Measurements from ENCODE around the gene IL36B. TPM values are rescaled to one million over a fixed set of nuclear protein-coding genes. Genes with fewer than 3 reads are reported as not detected.

Gene IL36B
- total RNA-seq, 4 donors from 2014 or later, result not detected

GRCh38 chr2:112979731-112980130 lies 72.9 kb downstream of the IL36B start:
- Histone ChIP-seq H3K4me1 (no peaks in the 10 kb centered on the region), H3K36me3 (no peaks in the 10 kb centered on the region), H3K27me3 (no peaks in the 10 kb centered on the region), H3K27ac (no peak overlapping the region), H3K9me3 (no peaks in the 10 kb centered on the region), H3K4me3 (no peak overlapping the region)
- DNase-seq, result no peak
- TF ChIP-seq POLR2A (IDR thresholded peaks at IDR 0.05), result no peak
- TF ChIP-seq, protein P1, sequence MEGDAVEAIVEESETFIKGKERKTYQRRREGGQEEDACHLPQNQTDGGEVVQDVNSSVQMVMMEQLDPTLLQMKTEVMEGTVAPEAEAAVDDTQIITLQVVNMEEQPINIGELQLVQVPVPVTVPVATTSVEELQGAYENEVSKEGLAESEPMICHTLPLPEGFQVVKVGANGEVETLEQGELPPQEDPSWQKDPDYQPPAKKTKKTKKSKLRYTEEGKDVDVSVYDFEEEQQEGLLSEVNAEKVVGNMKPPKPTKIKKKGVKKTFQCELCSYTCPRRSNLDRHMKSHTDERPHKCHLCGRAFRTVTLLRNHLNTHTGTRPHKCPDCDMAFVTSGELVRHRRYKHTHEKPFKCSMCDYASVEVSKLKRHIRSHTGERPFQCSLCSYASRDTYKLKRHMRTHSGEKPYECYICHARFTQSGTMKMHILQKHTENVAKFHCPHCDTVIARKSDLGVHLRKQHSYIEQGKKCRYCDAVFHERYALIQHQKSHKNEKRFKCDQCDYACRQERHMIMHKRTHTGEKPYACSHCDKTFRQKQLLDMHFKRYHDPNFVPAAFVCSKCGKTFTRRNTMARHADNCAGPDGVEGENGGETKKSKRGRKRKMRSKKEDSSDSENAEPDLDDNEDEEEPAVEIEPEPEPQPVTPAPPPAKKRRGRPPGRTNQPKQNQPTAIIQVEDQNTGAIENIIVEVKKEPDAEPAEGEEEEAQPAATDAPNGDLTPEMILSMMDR (IDR thresholded peaks at IDR 0.05), result no peak

DNA sequence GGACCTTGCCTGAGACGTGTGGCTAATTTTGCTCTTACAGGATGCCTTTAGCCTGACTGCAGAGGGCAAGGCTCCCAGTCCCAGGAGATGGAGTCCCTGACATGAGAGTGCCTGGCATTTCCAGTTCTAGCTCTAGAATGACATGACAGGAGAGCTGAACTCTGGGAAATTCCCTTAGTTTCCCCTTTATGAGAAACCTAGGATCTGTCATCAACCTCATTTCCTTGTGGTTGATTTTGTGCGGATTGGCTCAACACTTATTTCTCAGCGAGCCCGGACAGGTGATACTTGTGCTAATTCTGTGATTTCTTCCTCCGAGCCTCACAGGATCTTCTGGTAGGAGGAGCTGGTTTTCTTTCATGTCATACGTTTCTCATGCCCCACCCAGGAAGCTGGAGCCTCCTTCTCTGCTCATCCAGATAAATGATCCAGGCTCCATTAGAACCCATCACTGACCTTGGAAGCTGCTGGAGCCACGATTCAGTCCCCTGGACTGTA lies 75.1 kb downstream of the IL36B start, which contains the start of gene IL36G:
Gene IL36G (plus strand): TSS at position 448 of the 498 bp plus-strand sequence. CDS start 633 bp downstream, outside the sequence.
- no peaks in the 10 kb centered on the region for H3K36me3 ChIP-seq
- TF ChIP-seq POLR2A (IDR thresholded peaks at IDR 0.05), result no peak
- TF ChIP-seq, protein P1 (IDR thresholded peaks at IDR 0.05), result no peak
- no peaks in the 10 kb centered on the region for H3K9me3 ChIP-seq
- H3K4me3 ChIP-seq, result no peak within 1 kb of the TSS
- H3K27me3 ChIP-seq, result no peaks in the 10 kb centered on the region
- H3K27ac ChIP-seq, result no peak within 1 kb of the TSS
- H3K4me1 ChIP-seq, result no peaks in the 10 kb centered on the region
- DNase-seq, result no peak

Small RNA genes lying within 50 kb of the gene (small RNA-seq; reads per million reads assigned to genes)
- 0 reads per million in 2 donors for gene HMGN2P23
- gene RNU6-1180P, result 0 reads per million in 2 donors

Other genes with a start within 250 kb of the IL36B start
- gene IL1B, start 216.1 kb downstream of the IL36B start, total RNA-seq, result 1 to 10 TPM in 1 of 4 donors, under 1 TPM in 1, not detected in 2; 0.53 to 9.1 TPM
- gene IL37, start 141.7 kb downstream of the IL36B start, total RNA-seq, result not detected
- not detected for gene IL36G, start 74.9 kb downstream of the IL36B start, total RNA-seq
- gene IL36A, start 47.4 kb downstream of the IL36B start, total RNA-seq, result not detected
- not detected for gene IL36RN, start 6.3 kb upstream of the IL36B start, total RNA-seq
- not detected for gene IL1F10, start 15.1 kb upstream of the IL36B start, total RNA-seq
- gene IL1RN, start 74.7 kb upstream of the IL36B start, total RNA-seq, result 10 to 100 TPM in 2 of 4 donors, 1 to 10 TPM in 1, not detected in 1; 8.0 to 42.7 (median 17.7) TPM
- 100 to 1,000 TPM; 125 to 284 (median 212) TPM for gene PSD4, start 121.1 kb upstream of the IL36B start, total RNA-seq
- 10 to 100 TPM in 3 of 4 donors, 1 to 10 TPM in 1; 3.3 to 22.1 (median 14.2) TPM for gene PAX8, start 226.1 kb upstream of the IL36B start, total RNA-seq

Measured in Peyer's patch (tissue), 4 donors.